Measurements from ENCODE around the gene GGTLC2.
"Not testable (repeated sequence)": the region's sequence is repeated elsewhere in the genome, so short reads cannot be mapped to it uniquely, and the experiment has no call there.

DNA sequence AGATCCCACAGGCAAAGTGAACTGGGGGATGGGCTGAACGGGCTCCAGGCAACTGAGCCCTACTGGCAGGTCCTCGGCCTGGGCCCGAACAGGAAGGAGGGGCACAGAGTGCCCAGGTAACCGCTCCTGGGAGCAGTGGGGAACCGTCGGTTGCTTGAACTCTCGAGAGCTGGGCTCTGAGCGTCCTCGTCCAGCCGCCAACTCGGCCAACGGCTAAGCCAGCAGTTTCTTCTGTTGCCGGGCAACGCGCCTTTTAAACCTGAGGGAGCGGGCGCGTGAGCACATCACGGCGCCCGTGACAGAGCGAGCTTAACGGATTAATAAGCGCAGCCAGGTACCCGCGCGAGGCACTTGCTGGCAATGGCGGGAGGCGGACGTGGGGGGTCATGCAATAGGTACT lies at the start of gene GGTLC2:
- TF ChIP-seq, protein P1, sequence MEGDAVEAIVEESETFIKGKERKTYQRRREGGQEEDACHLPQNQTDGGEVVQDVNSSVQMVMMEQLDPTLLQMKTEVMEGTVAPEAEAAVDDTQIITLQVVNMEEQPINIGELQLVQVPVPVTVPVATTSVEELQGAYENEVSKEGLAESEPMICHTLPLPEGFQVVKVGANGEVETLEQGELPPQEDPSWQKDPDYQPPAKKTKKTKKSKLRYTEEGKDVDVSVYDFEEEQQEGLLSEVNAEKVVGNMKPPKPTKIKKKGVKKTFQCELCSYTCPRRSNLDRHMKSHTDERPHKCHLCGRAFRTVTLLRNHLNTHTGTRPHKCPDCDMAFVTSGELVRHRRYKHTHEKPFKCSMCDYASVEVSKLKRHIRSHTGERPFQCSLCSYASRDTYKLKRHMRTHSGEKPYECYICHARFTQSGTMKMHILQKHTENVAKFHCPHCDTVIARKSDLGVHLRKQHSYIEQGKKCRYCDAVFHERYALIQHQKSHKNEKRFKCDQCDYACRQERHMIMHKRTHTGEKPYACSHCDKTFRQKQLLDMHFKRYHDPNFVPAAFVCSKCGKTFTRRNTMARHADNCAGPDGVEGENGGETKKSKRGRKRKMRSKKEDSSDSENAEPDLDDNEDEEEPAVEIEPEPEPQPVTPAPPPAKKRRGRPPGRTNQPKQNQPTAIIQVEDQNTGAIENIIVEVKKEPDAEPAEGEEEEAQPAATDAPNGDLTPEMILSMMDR (IDR thresholded peaks at IDR 0.05; ENCODE audit: low read length) = not testable (repeated sequence)
- TF ChIP-seq EZH2phosphoT487 (IDR thresholded peaks at IDR 0.05; ENCODE audit: low read length); EZH2 (optimal IDR thresholded peaks at IDR 0.05; ENCODE audit: low read depth, low read length): not testable (repeated sequence)

Measured in MM.1S (cell line).